H9 (cell line): ENCODE results near the gene CCR4. TPM values are rescaled to one million over a fixed set of nuclear protein-coding genes. Genes with fewer than 3 reads are reported as not detected.

Source experiments
- DNase-seq: peaks from one replicate; pipeline ENCODE4 v3.0.0-alpha.2; 2017
- H2AFZ ChIP-seq: one replicate; pipeline ENCODE4 v1.6.1; 2013; ENCODE audit warnings: mild to moderate bottlenecking, low read length, control low read depth, moderate library complexity
- H2AK5ac ChIP-seq: 2 replicates; pipeline ENCODE4 v1.6.1; 2013; ENCODE audit warnings: low read length, control low read depth, mixed read lengths; ENCODE audit not compliant: insufficient read length
- H2BK120ac ChIP-seq: one replicate; pipeline ENCODE4 v1.6.1; 2013; ENCODE audit warnings: low read depth, mild to moderate bottlenecking, low read length, control low read depth, inconsistent platforms; ENCODE audit not compliant: poor library complexity, severe bottlenecking
- H2BK12ac ChIP-seq: 2 replicates; pipeline ENCODE4 v1.6.1; 2013; ENCODE audit warnings: low read length, control low read depth, mixed read lengths, low read depth; ENCODE audit not compliant: insufficient read length
- H2BK15ac ChIP-seq: 2 replicates; pipeline ENCODE4 v1.6.1; 2013; ENCODE audit warnings: low read depth, low read length, control low read depth
- H2BK20ac ChIP-seq: one replicate; pipeline ENCODE4 v1.6.1; 2013; ENCODE audit warnings: low read depth, mild to moderate bottlenecking, low read length, control low read depth, inconsistent platforms; ENCODE audit not compliant: poor library complexity, severe bottlenecking
- H2BK5ac ChIP-seq: 2 replicates; pipeline ENCODE4 v1.6.1; 2013; ENCODE audit warnings: low read length, control low read depth, mixed read lengths; ENCODE audit not compliant: insufficient read length
- H3K14ac ChIP-seq: 2 replicates; pipeline ENCODE4 v1.6.1; 2013; ENCODE audit warnings: low read length, control low read depth; ENCODE audit not compliant: insufficient read depth
- H3K18ac ChIP-seq: 2 replicates; pipeline ENCODE4 v1.6.1; 2013; ENCODE audit warnings: low read depth, mild to moderate bottlenecking, mixed read lengths, low read length, control low read depth; ENCODE audit not compliant: insufficient read length
- H3K23ac ChIP-seq: 2 replicates; pipeline ENCODE4 v1.6.1; 2013; ENCODE audit warnings: low read length, control low read depth, mixed read lengths, low read depth; ENCODE audit not compliant: insufficient read length
- H3K23me2 ChIP-seq: 2 replicates; pipeline ENCODE4 v1.6.1; 2013; ENCODE audit warnings: low read depth, mild to moderate bottlenecking, mixed read lengths, low read length, control low read depth; ENCODE audit not compliant: insufficient read length, poor library complexity, severe bottlenecking
- H3K27ac ChIP-seq: 2 replicates; pipeline ENCODE4 v1.5.1; 2013; ENCODE audit warnings: low read length, control low read depth, mixed read lengths, low read depth; ENCODE audit not compliant: insufficient read length
- H3K27me3 ChIP-seq: 2 replicates; pipeline ENCODE4 v1.6.1; 2013; ENCODE audit warnings: low read length, control low read depth, inconsistent platforms; ENCODE audit not compliant: insufficient read depth
- H3K4ac ChIP-seq: 2 replicates; pipeline ENCODE4 v1.6.1; 2013; ENCODE audit warnings: low read depth, mild to moderate bottlenecking, control low read depth, inconsistent platforms, low read length, moderate library complexity
- H3K4me1 ChIP-seq: 2 replicates; pipeline ENCODE4 v1.6.1; 2013; ENCODE audit warnings: low read length, control low read depth, inconsistent platforms; ENCODE audit not compliant: insufficient read depth
- H3K4me2 ChIP-seq: 2 replicates; pipeline ENCODE4 v1.6.1; 2013; ENCODE audit warnings: low read length, control low read depth, mixed read lengths; ENCODE audit not compliant: insufficient read length, insufficient read depth
- H3K56ac ChIP-seq: 2 replicates; pipeline ENCODE4 v1.6.1; 2013; ENCODE audit warnings: low read depth, mild to moderate bottlenecking, mixed read lengths, low read length, control low read depth; ENCODE audit not compliant: insufficient read length
- H3K79me1 ChIP-seq: 2 replicates; pipeline ENCODE4 v1.6.1; 2013; ENCODE audit warnings: low read depth, mild to moderate bottlenecking, moderate library complexity, low read length, control low read depth, inconsistent platforms; ENCODE audit not compliant: insufficient read depth, poor library complexity, severe bottlenecking
- H3K79me2 ChIP-seq: 2 replicates; pipeline ENCODE4 v1.6.1; 2013; ENCODE audit warnings: low read length, control low read depth, inconsistent platforms; ENCODE audit not compliant: insufficient read depth
- H3K9ac ChIP-seq: 2 replicates; pipeline ENCODE4 v1.6.1; 2013; ENCODE audit warnings: low read length, control low read depth, mixed read lengths; ENCODE audit not compliant: insufficient read length; ENCODE audit errors: extremely low read depth
- H3K9me3 ChIP-seq: one replicate; pipeline ENCODE4 v1.6.1; 2013; ENCODE audit warnings: low read depth, low read length, inconsistent platforms; ENCODE audit not compliant: control insufficient read depth
- H3T11ph ChIP-seq: one replicate; pipeline ENCODE4 v1.6.1; 2013; ENCODE audit warnings: mild to moderate bottlenecking, low read length, control low read depth, inconsistent platforms
- H4K20me1 ChIP-seq: one replicate; pipeline ENCODE4 v1.6.1; 2013; ENCODE audit not compliant: control insufficient read depth, insufficient read length, insufficient read depth
- H4K5ac ChIP-seq: 2 replicates; pipeline ENCODE4 v1.6.1; 2013; ENCODE audit warnings: low read depth, mild to moderate bottlenecking, mixed read lengths, low read length, control low read depth; ENCODE audit not compliant: insufficient read length
- H4K8ac ChIP-seq: replicated peaks from 2 replicates; pipeline ENCODE4 v1.6.1; 2013; ENCODE audit warnings: low read length, control low read depth, mixed read lengths, low read depth; ENCODE audit not compliant: insufficient read length
- H4K91ac ChIP-seq: 2 replicates; pipeline ENCODE4 v1.6.1; 2013; ENCODE audit warnings: low read depth, mild to moderate bottlenecking, moderate library complexity, mixed read lengths, low read length, control low read depth; ENCODE audit not compliant: insufficient read length
- H3K27ac Mint-ChIP-seq, 3 experiments: 2 replicates in 2 of 3; 3 replicates in 1 of 3; pipeline ENCODE4 v1.8.0; 2020 to 2021; ENCODE audit warnings: mixed read lengths in 3 of 3, mild to moderate bottlenecking in 1 of 3, moderate library complexity in 1 of 3
- H3K27me3 Mint-ChIP-seq: 2 replicates; pipeline ENCODE4 v1.8.0; 2021; ENCODE audit warnings: low read depth, mild to moderate bottlenecking, moderate library complexity, mixed read lengths
- H3K36me3 Mint-ChIP-seq, 3 experiments: 2 replicates in 2 of 3; 3 replicates in 1 of 3; pipeline ENCODE4 v1.8.0; 2020 to 2021; ENCODE audit warnings: low read depth in 3 of 3, mixed read lengths in 3 of 3; ENCODE audit not compliant: insufficient read depth in 1 of 3
- H3K4me1 Mint-ChIP-seq, 2 experiments: 2 replicates each; pipeline ENCODE4 v1.8.0; 2020; ENCODE audit warnings: mixed read lengths in 2 of 2
- H3K4me3 Mint-ChIP-seq, 2 experiments: 2 replicates in 1 of 2; 3 replicates in 1 of 2; pipeline ENCODE4 v1.8.0; 2020 to 2021; ENCODE audit warnings: mild to moderate bottlenecking in 2 of 2, mixed read lengths in 2 of 2, moderate library complexity in 1 of 2
- H3K9me3 Mint-ChIP-seq, 2 experiments: 2 replicates in 1 of 2; 3 replicates in 1 of 2; pipeline ENCODE4 v1.8.0; 2020; ENCODE audit warnings: mild to moderate bottlenecking in 2 of 2, mixed read lengths in 2 of 2, moderate library complexity in 1 of 2
- CTCF ChIP-seq: fragments of 200-600 bp; sonication (generic); conservative IDR thresholded peaks from 3 replicates; pipeline ENCODE4 v1.8.0; 2021; ENCODE audit warnings: antibody characterized with exemption, mild to moderate bottlenecking
- WGBS: extraction: QIAGEN DNeasy Blood & Tissue Kit; methylation state at CpG from one replicate; pipeline ENCODE4 v1.1.7; 2013; ENCODE audit warnings: missing lambda C conversion rate, low lambda C conversion rate, mixed read lengths; ENCODE audit not compliant: insufficient read length; ENCODE audit errors: extremely low coverage; 5-methylcytosine and 5-hydroxymethylcytosine counted together
- total RNA-seq: library from RNA; stranded (reverse); gene quantifications from 2 replicates; pipeline ENCODE4 v1.2.1, GENCODE V29; 2021

Gene CCR4
- total RNA-seq, 1 experiment from 2014 or later: 0.07 TPM

GRCh38 chr3:32975891-32976595 is 24.6 kb downstream of the CCR4 start:
- Histone ChIP-seq H2AFZ (no peak overlapping the region), H4K20me1 (no peaks in the 10 kb centered on the region), H4K91ac (no peak overlapping the region), H3K9me3 (no peaks in the 10 kb centered on the region), H3K23ac (no peak overlapping the region), H3K23me2 (no peaks in the 10 kb centered on the region), H3K4me1 (no peaks in the 10 kb centered on the region), H3K27me3 (no peaks in the 10 kb centered on the region), H3K4me2 (no peak overlapping the region), H3K56ac (no peak overlapping the region), H4K5ac (no peak overlapping the region), H2BK12ac (no peak overlapping the region), H3K79me1 (no peaks in the 10 kb centered on the region), H2BK15ac (no peak overlapping the region), H3K18ac (no peak overlapping the region), H3K9ac (no peak overlapping the region), H4K8ac (no peak overlapping the region), H3T11ph (no peak overlapping the region), H2BK5ac (no peak overlapping the region), H2AK5ac (no peak overlapping the region), H2BK20ac (no peak overlapping the region), H2BK120ac (no peak overlapping the region), H3K27ac (no peak overlapping the region), H3K79me2 (no peaks in the 10 kb centered on the region), H3K4ac (no peak overlapping the region), H3K14ac (no peak overlapping the region)
- no peaks in the 10 kb centered on the region for H3K9me3 Mint-ChIP-seq
- WGBS: no CpG with 5 or more reads among the region's 6 CpGs
- no peaks in the 10 kb centered on the region for H3K27me3 Mint-ChIP-seq
- no peak overlapping the region for H3K27ac Mint-ChIP-seq
- peaks cover 5 to 6% of the 10 kb centered on the region in 2 experiments; a peak in 3 of 4 replicates for H3K4me1 Mint-ChIP-seq
- no peak overlapping the region for H3K4me3 Mint-ChIP-seq
- TF ChIP-seq CTCF: no peak
- no peak for DNase-seq
- no peaks in the 10 kb centered on the region for H3K36me3 Mint-ChIP-seq
